Islet of Langerhans (tissue), 1 donor: ENCODE data around the gene DSCAML1.
"Not testable (repeated sequence)": the region's sequence is repeated elsewhere in the genome, so short reads cannot be mapped to it uniquely, and the experiment has no call there.

ENCODE experiments used
- FAIRE-seq: peaks from one replicate; lab custom pipeline; 2011; peaks lifted over from hg19 to GRCh38; lab: Jason Lieb, UNC

Gene DSCAML1

GRCh38 chr11:117817368-117818040 is 20.5 kb upstream of the DSCAML1 start:
- FAIRE-seq, result peak; percentile 60

GRCh38 chr11:117816846-117817367 is 19.9 kb upstream of the DSCAML1 start:
- no peak for FAIRE-seq

GRCh38 chr11:117816151-117816741 is 19.2 kb upstream of the DSCAML1 start:
- FAIRE-seq, result no peak

GRCh38 chr11:117815262-117815803 is 18.3 kb upstream of the DSCAML1 start:
- FAIRE-seq, result no peak

- FAIRE-seq, result no peak
Observed at GRCh38 chr11:117814766-117815261, 17.8 kb upstream of the DSCAML1 start.

GRCh38 chr11:117814204-117814765 is 17.3 kb upstream of the DSCAML1 start:
- FAIRE-seq, result no peak

- FAIRE-seq, result not testable (repeated sequence)
Observed at GRCh38 chr11:117810056-117810451, 13.0 kb upstream of the DSCAML1 start.

- FAIRE-seq, result no peak
Observed at GRCh38 chr11:117809236-117810055, 12.4 kb upstream of the DSCAML1 start.

GRCh38 chr11:117808784-117809183 is 11.8 kb upstream of the DSCAML1 start:
- no peak for FAIRE-seq

GRCh38 chr11:117807482-117808327 is 10.7 kb upstream of the DSCAML1 start:
- peak; percentile 17 for FAIRE-seq

- FAIRE-seq, result no peak
Observed at GRCh38 chr11:117806846-117807245, 9.8 kb upstream of the DSCAML1 start.

- no peak for FAIRE-seq
Observed at GRCh38 chr11:117805045-117805444, 8.0 kb upstream of the DSCAML1 start.

GRCh38 chr11:117803896-117804295 is 6.9 kb upstream of the DSCAML1 start:
- FAIRE-seq, result no peak

- FAIRE-seq, result no peak
Observed at GRCh38 chr11:117799634-117800033, 2.6 kb upstream of the DSCAML1 start.

GRCh38 chr11:117796456-117796871 is 552 bp downstream of the DSCAML1 start:
- no peak for FAIRE-seq

- FAIRE-seq, result no peak
Observed at GRCh38 chr11:117795638-117796455, 1.2 kb downstream of the DSCAML1 start.

- no peak for FAIRE-seq
Observed at GRCh38 chr11:117794772-117795629, 2.0 kb downstream of the DSCAML1 start.

GRCh38 chr11:117794135-117794534 is 2.9 kb downstream of the DSCAML1 start:
- FAIRE-seq, result no peak

- no peak for FAIRE-seq
Observed at GRCh38 chr11:117793583-117793982, 3.4 kb downstream of the DSCAML1 start.
